Neural cell (in vitro differentiated cells): Measurements from ENCODE around the gene XRRA1. TPM values are rescaled to one million over a fixed set of nuclear protein-coding genes. Genes with fewer than 3 reads are reported as not detected.

Experiments used
- H2AFZ ChIP-seq: fragments of 200-600, 300-800 bp; sonication (generic), shearing (Covaris generic); 2 replicates; pipeline ENCODE4 v1.6.0; 2014; ENCODE audit warnings: low read depth, mild to moderate bottlenecking, antibody characterized with exemption, low read length, moderate library complexity
- H3F3A ChIP-seq: fragments of 200-600 bp; shearing (Covaris generic); 2 replicates; pipeline ENCODE4 v1.6.1; 2016; ENCODE audit warnings: mild to moderate bottlenecking, moderate library complexity, mixed read lengths, antibody characterized with exemption, low read length; ENCODE audit not compliant: insufficient read depth, poor library complexity, severe bottlenecking
- H3K27ac ChIP-seq: fragments of 200-600, 300-800 bp; sonication (generic), shearing (Covaris generic); 2 replicates; pipeline ENCODE4 v1.5.1; 2014; ENCODE audit warnings: mild to moderate bottlenecking, low read length, moderate library complexity
- H3K27me3 ChIP-seq: fragments of 300-800, 200-600 bp; sonication (generic), shearing (Covaris generic); 2 replicates; pipeline ENCODE4 v1.6.0; 2014; ENCODE audit warnings: mild to moderate bottlenecking, low read depth, low read length, moderate library complexity; ENCODE audit not compliant: insufficient read depth
- H3K36me3 ChIP-seq: fragments of 300-800, 200-600 bp; sonication (generic), shearing (Covaris generic); 2 replicates; pipeline ENCODE4 v1.5.1; 2014; ENCODE audit warnings: mild to moderate bottlenecking, antibody characterized with exemption, low read length, moderate library complexity; ENCODE audit not compliant: insufficient read depth
- H3K4me2 ChIP-seq: fragments of 300-800, 200-600 bp; sonication (generic), shearing (Covaris generic); 2 replicates; pipeline ENCODE4 v1.6.0; 2014; ENCODE audit warnings: mild to moderate bottlenecking, low read length
- H3K4me3 ChIP-seq: fragments of 300-800, 200-600 bp; sonication (generic), shearing (Covaris generic); 2 replicates; pipeline ENCODE4 v1.5.1; 2014; ENCODE audit warnings: mild to moderate bottlenecking, low read length, moderate library complexity
- H3K79me2 ChIP-seq: fragments of 200-600 bp; shearing (Covaris generic); replicated peaks from 2 replicates; pipeline ENCODE4 v1.6.0; 2014; ENCODE audit warnings: mild to moderate bottlenecking, low read length, moderate library complexity; ENCODE audit not compliant: insufficient read depth
- H3K9ac ChIP-seq: fragments of 300-800, 200-600 bp; sonication (generic), shearing (Covaris generic); 2 replicates; pipeline ENCODE4 v1.6.1; 2016; ENCODE audit warnings: mild to moderate bottlenecking, low read length, mixed read lengths
- H3K9me2 ChIP-seq: fragments of 200-600 bp; shearing (Covaris generic); 2 replicates; pipeline ENCODE4 v1.6.1; 2016; ENCODE audit warnings: mild to moderate bottlenecking, low read length, mixed read lengths; ENCODE audit not compliant: insufficient read depth
- H3K9me3 ChIP-seq: fragments of 200-600, 300-800 bp; sonication (generic), shearing (Covaris generic); 2 replicates; pipeline ENCODE4 v1.6.1; 2016; ENCODE audit warnings: mild to moderate bottlenecking, mixed run types, low read length, moderate library complexity, mixed read lengths
- H4K20me1 ChIP-seq: fragments of 200-600 bp; shearing (Covaris generic); 2 replicates; pipeline ENCODE4 v1.6.1; 2016; ENCODE audit warnings: mild to moderate bottlenecking, mixed run types; ENCODE audit not compliant: insufficient read depth
- CTCF ChIP-seq: fragments of 450-650 bp; IDR thresholded peaks from 2 replicates; pipeline ENCODE4 v1.5.1; 2014; ENCODE audit warnings: antibody characterized with exemption, mild to moderate bottlenecking, moderate library complexity; ENCODE audit not compliant: poor library complexity, severe bottlenecking
- EP300 ChIP-seq: fragments of 450-650 bp; conservative IDR thresholded peaks from 2 replicates; pipeline ENCODE4 v1.6.1; 2014; ENCODE audit warnings: antibody characterized with exemption, mild to moderate bottlenecking, moderate library complexity; ENCODE audit not compliant: poor library complexity, severe bottlenecking
- EZH2 ChIP-seq: fragments of 200-600, 300-800 bp; shearing (Covaris generic), sonication (generic); IDR thresholded peaks from 2 replicates; pipeline ENCODE4 v1.6.1; 2014; ENCODE audit warnings: antibody characterized with exemption, low read length, borderline replicate concordance, mild to moderate bottlenecking; ENCODE audit not compliant: insufficient read depth, poor library complexity, severe bottlenecking
- MXI1 ChIP-seq: fragments of 450-650 bp; conservative IDR thresholded peaks from 2 replicates; pipeline ENCODE4 v1.6.1; 2014; ENCODE audit warnings: antibody characterized with exemption, mild to moderate bottlenecking; ENCODE audit not compliant: poor library complexity, severe bottlenecking
- POLR2AphosphoS5 ChIP-seq: IDR thresholded peaks from 2 replicates; pipeline ENCODE4 v1.6.1; 2012
- RAD21 ChIP-seq: fragments of 450-650 bp; conservative IDR thresholded peaks from 2 replicates; pipeline ENCODE4 v1.6.1; 2014; ENCODE audit warnings: antibody characterized with exemption, mild to moderate bottlenecking, moderate library complexity
- REST ChIP-seq: IDR thresholded peaks from 2 replicates; pipeline ENCODE4 v1.6.1; 2012; ENCODE audit warnings: borderline replicate concordance
- SMC3 ChIP-seq: fragments of 450-650 bp; conservative IDR thresholded peaks from 2 replicates; pipeline ENCODE4 v1.6.1; 2014; ENCODE audit warnings: antibody characterized with exemption, mild to moderate bottlenecking, moderate library complexity; ENCODE audit not compliant: poor library complexity
- TAF1 ChIP-seq: IDR thresholded peaks from 2 replicates; pipeline ENCODE4 v1.6.1; 2012; ENCODE audit warnings: low read depth
- polyA plus RNA-seq: library from polyadenylated mRNA; depleted of rRNA; stranded (reverse); fragments of >200 nt; gene quantifications from 2 replicates; pipeline ENCODE4 v1.2.3, GENCODE V29; 2014

The XRRA1 gene
- polyA plus RNA-seq, 1 donor from 2014 or later: 2.7 TPM

DNA sequence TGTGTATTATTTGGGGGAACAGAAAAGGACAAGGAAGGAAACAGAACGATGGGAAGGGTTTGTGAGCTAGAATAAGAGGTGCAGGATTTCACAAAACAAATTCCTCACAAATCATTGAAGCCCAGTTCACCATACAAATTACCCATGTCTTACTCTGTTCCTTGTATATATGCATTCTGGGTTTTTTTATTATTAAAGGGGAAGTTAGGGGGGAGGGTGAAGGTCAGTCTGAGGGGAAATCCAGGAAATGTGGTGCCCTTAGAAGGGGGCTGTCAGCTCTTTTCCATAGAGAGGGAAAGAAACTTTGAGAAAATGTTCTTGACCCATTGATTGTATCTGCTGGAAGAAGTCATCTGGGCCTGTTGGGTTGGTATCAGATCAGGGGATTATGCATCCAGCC lies 109.4 kb downstream of the XRRA1 start:
- no peaks in the 10 kb centered on the region for H3K79me2 ChIP-seq
- peaks cover 26% of the 10 kb centered on the region for H3K36me3 ChIP-seq
- H3F3A ChIP-seq: no peaks in the 10 kb centered on the region

DNA sequence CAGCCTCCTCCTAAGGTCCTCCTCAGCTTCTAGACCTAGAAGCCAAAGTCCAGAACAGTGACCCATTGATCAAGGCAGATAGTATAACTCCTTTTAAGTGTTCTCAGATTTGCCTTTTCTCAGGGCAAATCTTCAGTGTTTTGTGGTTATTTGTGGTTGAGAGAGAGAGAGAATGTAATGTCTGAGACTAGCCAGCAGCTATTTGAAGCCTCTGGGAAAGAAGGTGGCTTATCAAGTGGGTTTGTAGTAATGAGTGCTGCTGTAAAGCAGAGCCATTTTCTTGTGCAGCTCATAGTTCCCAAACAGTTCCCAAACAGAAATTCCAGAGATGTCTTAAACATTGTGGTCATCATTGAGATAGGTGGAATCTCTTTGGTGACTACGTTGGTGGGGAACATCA lies 110.7 kb downstream of the XRRA1 start:
- Histone ChIP-seq H3K9ac (no peak overlapping the region), H3F3A (no peaks in the 10 kb centered on the region), H3K9me2 (no peaks in the 10 kb centered on the region), H3K27ac (no peak overlapping the region), H3K4me2 (no peak overlapping the region), H3K27me3 (no peaks in the 10 kb centered on the region), H3K79me2 (no peaks in the 10 kb centered on the region), H3K36me3 (peaks cover 23% of the 10 kb centered on the region), H2AFZ (no peak overlapping the region), H3K9me3 (no peaks in the 10 kb centered on the region), H3K4me3 (no peak overlapping the region), H4K20me1 (no peaks in the 10 kb centered on the region)
- TF ChIP-seq SMC3: no peak
- no peak for TF ChIP-seq REST
- TF ChIP-seq MXI1: no peak
- no peak for TF ChIP-seq TAF1
- TF ChIP-seq POLR2AphosphoS5: no peak
- TF ChIP-seq CTCF: no peak
- no peak for TF ChIP-seq EP300
- no peak for TF ChIP-seq EZH2
- no peak for TF ChIP-seq RAD21

More for the DNA sequence above, 109.4 kb downstream of the XRRA1 start:
- H3K9me2 ChIP-seq: no peaks in the 10 kb centered on the region
- no peak overlapping the region for H3K4me2 ChIP-seq
- H3K9ac ChIP-seq: no peak overlapping the region
- no peak overlapping the region for H3K27ac ChIP-seq
- no peaks in the 10 kb centered on the region for H3K9me3 ChIP-seq
- H4K20me1 ChIP-seq: no peaks in the 10 kb centered on the region
- H3K4me3 ChIP-seq: no peak overlapping the region
- H2AFZ ChIP-seq: no peak overlapping the region
- no peaks in the 10 kb centered on the region for H3K27me3 ChIP-seq
- no peak for TF ChIP-seq TAF1

DNA sequence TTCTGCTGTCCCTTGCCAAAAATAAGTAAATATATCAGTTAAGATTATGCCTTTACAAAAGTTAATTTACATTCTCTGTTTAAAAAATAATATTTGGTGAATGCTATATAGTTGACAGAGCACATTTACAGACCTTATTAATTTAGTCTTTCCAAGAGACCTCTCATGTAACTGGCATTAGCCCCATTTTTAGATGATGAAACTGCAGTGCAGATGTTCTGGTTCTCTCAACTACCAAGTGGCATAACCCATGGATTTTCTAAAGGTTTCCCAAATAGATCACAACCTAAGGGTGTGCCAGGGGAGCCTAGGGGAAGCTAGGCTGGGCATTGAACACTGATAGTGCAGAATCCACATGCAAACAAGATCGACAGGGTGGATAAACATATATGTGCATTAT lies 111.7 kb downstream of the XRRA1 start:
- Histone ChIP-seq H3K9me3 (no peaks in the 10 kb centered on the region), H3K36me3 (peaks cover 22% of the 10 kb centered on the region), H2AFZ (no peak overlapping the region), H3K27ac (no peak overlapping the region), H3F3A (no peaks in the 10 kb centered on the region), H3K4me3 (no peak overlapping the region), H3K27me3 (no peaks in the 10 kb centered on the region), H3K4me2 (no peak overlapping the region), H3K79me2 (no peaks in the 10 kb centered on the region), H3K9ac (no peak overlapping the region), H4K20me1 (no peaks in the 10 kb centered on the region), H3K9me2 (no peaks in the 10 kb centered on the region)
- TF ChIP-seq CTCF (no peak), POLR2AphosphoS5 (no peak), MXI1 (no peak), TAF1 (no peak), EP300 (no peak), RAD21 (no peak), SMC3 (no peak), REST (no peak), EZH2 (no peak)
